Measurements from ENCODE around the gene MAPK8IP2. TPM values are rescaled to one million over a fixed set of nuclear protein-coding genes. Genes with fewer than 3 reads are reported as not detected.
"Not testable (repeated sequence)": the region's sequence is repeated elsewhere in the genome, so short reads cannot be mapped to it uniquely, and the experiment has no call there.

MAPK8IP2 gene
- total RNA-seq, 1 donor from 2014 or later, result not detected

DNA sequence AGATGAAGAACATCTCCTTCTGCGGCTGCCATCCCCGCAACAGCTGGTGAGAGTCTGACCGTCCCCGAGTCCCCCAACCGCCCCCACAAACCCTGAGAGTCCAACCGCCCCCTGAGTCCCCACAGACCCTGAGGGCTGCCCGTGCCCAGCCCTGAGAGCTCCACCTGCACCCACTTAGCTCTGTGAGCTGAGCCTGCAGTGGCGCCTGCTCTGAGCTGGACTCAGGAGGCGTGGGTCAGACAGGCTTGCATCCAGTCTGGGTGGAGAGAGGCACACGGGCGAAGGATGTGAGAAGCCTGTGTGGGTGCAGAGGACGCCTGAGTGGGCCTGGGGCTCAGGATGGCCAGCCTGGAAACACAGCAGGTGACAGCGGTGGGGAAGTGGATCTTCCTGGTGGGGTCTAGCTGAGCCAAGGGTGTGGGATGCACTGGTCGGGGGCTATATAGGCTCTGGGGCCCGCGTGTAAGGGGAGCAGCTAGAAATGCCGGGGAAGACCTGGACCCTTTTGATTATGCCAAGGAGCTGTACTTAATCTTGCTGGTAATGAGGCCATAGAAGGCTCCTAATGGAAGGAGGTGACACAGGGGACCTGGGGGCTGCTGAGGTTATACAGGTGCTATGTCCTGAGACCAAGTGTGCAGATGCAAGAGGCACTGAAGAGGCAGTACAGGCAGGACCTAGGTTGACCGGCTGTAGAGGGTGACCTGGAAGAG, 6.5 kb downstream of the MAPK8IP2 start:
- Mint-ChIP-seq H3K27ac (no peak overlapping the region), H3K4me3 (no peak overlapping the region), H3K9me3 (no peaks in the 10 kb centered on the region), H3K27me3 (ENCODE audit: insufficient read depth, low read depth) (peaks cover 2% of the 10 kb centered on the region), H3K36me3 (peaks cover 1% of the 10 kb centered on the region), H3K4me1 (peaks cover 7% of the 10 kb centered on the region)
- Histone ChIP-seq H3K9me3 (ENCODE audit: low read depth) (no peaks in the 10 kb centered on the region), H3K27ac (no peak overlapping the region), H3K79me2 (ENCODE audit: low read depth) (no peaks in the 10 kb centered on the region), H3K27me3 (peaks cover 39% of the 10 kb centered on the region), H3K4me1 (no peaks in the 10 kb centered on the region), H2AFZ (replicated peaks) (no peak overlapping the region), H3K4me2 (no peak overlapping the region), H3F3A (ENCODE audit: low read depth) (no peaks in the 10 kb centered on the region), H3K9ac (no peak overlapping the region), H3K4me3 (no peak overlapping the region), H3K36me3 (no peaks in the 10 kb centered on the region), H4K20me1 (ENCODE audit: low read depth) (peaks cover 1% of the 10 kb centered on the region)
- no peak for TF ChIP-seq EZH2 (IDR thresholded peaks at IDR 0.05)
- no peak for TF ChIP-seq EZH2phosphoT487 (IDR thresholded peaks at IDR 0.05)
- TF ChIP-seq, protein P1, sequence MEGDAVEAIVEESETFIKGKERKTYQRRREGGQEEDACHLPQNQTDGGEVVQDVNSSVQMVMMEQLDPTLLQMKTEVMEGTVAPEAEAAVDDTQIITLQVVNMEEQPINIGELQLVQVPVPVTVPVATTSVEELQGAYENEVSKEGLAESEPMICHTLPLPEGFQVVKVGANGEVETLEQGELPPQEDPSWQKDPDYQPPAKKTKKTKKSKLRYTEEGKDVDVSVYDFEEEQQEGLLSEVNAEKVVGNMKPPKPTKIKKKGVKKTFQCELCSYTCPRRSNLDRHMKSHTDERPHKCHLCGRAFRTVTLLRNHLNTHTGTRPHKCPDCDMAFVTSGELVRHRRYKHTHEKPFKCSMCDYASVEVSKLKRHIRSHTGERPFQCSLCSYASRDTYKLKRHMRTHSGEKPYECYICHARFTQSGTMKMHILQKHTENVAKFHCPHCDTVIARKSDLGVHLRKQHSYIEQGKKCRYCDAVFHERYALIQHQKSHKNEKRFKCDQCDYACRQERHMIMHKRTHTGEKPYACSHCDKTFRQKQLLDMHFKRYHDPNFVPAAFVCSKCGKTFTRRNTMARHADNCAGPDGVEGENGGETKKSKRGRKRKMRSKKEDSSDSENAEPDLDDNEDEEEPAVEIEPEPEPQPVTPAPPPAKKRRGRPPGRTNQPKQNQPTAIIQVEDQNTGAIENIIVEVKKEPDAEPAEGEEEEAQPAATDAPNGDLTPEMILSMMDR (IDR thresholded peaks at IDR 0.05), result no peak
- no peak for DNase-seq (ENCODE audit: low spot score)

DNA sequence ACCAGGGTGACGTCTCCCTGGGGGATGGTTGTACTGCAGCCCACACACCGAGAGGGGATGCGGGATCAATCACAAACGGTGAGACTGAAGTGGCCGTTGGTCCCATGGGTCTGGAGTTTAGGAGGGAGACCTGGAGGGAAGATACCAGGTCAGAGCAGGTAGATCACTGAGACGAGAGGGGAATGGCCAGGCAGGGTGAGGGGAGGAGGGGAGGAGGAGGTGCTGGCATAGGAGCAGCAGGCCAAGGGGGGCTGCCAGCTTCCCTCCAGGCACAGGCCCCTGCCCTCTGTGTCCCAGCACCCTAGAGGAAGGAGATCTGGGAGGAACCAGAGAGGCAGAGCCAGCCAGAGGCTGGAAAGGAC, 7.0 kb downstream of the MAPK8IP2 start:
- TF ChIP-seq EZH2 (IDR thresholded peaks at IDR 0.05) (no peak), EZH2phosphoT487 (IDR thresholded peaks at IDR 0.05) (no peak)
- TF ChIP-seq, protein P1 (IDR thresholded peaks at IDR 0.05), result no peak
- H2AFZ ChIP-seq (replicated peaks), result no peak overlapping the region
- H3K79me2 ChIP-seq (ENCODE audit: low read depth), result no peaks in the 10 kb centered on the region
- no peaks in the 10 kb centered on the region for H3K36me3 ChIP-seq
- H3F3A ChIP-seq (ENCODE audit: low read depth), result no peaks in the 10 kb centered on the region
- H3K27ac Mint-ChIP-seq, result no peak overlapping the region
- DNase-seq (ENCODE audit: low spot score), result no peak
- no peaks in the 10 kb centered on the region for H3K9me3 ChIP-seq (ENCODE audit: low read depth)
- no peak overlapping the region for H3K4me2 ChIP-seq
- no peaks in the 10 kb centered on the region for H3K9me3 Mint-ChIP-seq
- no peak overlapping the region for H3K27ac ChIP-seq
- H3K4me1 Mint-ChIP-seq, result peaks cover 7% of the 10 kb centered on the region
- H3K27me3 ChIP-seq, result peaks cover 34% of the 10 kb centered on the region
- H3K4me3 ChIP-seq, result no peak overlapping the region
- no peak overlapping the region for H3K9ac ChIP-seq
- H3K27me3 Mint-ChIP-seq (ENCODE audit: insufficient read depth, low read depth), result peaks cover 2% of the 10 kb centered on the region
- no peaks in the 10 kb centered on the region for H4K20me1 ChIP-seq (ENCODE audit: low read depth)
- H3K4me3 Mint-ChIP-seq, result no peak overlapping the region
- no peaks in the 10 kb centered on the region for H3K4me1 ChIP-seq
- H3K36me3 Mint-ChIP-seq, result peaks cover 1% of the 10 kb centered on the region

GRCh38 chr22:50608058-50608840, 7.7 kb downstream of the MAPK8IP2 start:
- H3K4me2 ChIP-seq; H3K9me3 Mint-ChIP-seq; H3K4me3 ChIP-seq; H3F3A ChIP-seq (ENCODE audit: low read depth); H2AFZ ChIP-seq (replicated peaks); H3K9me3 ChIP-seq (ENCODE audit: low read depth); H3K27ac Mint-ChIP-seq; H3K4me1 ChIP-seq; DNase-seq (ENCODE audit: low spot score); H3K27me3 Mint-ChIP-seq (ENCODE audit: insufficient read depth, low read depth); H3K36me3 ChIP-seq; H3K4me1 Mint-ChIP-seq; H3K36me3 Mint-ChIP-seq; H3K27ac ChIP-seq; H4K20me1 ChIP-seq (ENCODE audit: low read depth); H3K79me2 ChIP-seq (ENCODE audit: low read depth); H3K9ac ChIP-seq; H3K4me3 Mint-ChIP-seq: not testable (repeated sequence)
- H3K27me3 ChIP-seq, result peaks cover 32% of the 10 kb centered on the region

GRCh38 chr22:50608996-50609395, 8.4 kb downstream of the MAPK8IP2 start:
- H3K4me1 Mint-ChIP-seq, result peaks cover 3% of the 10 kb centered on the region
- H3K27me3 Mint-ChIP-seq (ENCODE audit: insufficient read depth, low read depth), result peaks cover 2% of the 10 kb centered on the region
- no peak overlapping the region for H2AFZ ChIP-seq (replicated peaks)

More at GRCh38 chr22:50608996-50609395, 8.4 kb downstream of the MAPK8IP2 start:
- H3K36me3 ChIP-seq, result no peaks in the 10 kb centered on the region
- H4K20me1 ChIP-seq (ENCODE audit: low read depth), result no peaks in the 10 kb centered on the region
- no peak overlapping the region for H3K4me2 ChIP-seq
- H3K27ac ChIP-seq, result no peak overlapping the region
- no peaks in the 10 kb centered on the region for H3K79me2 ChIP-seq (ENCODE audit: low read depth)
- no peak for DNase-seq (ENCODE audit: low spot score)
- H3K9me3 ChIP-seq (ENCODE audit: low read depth), result no peaks in the 10 kb centered on the region
- no peak overlapping the region for H3K4me3 ChIP-seq
- TF ChIP-seq EZH2 (IDR thresholded peaks at IDR 0.05) (no peak), EZH2phosphoT487 (IDR thresholded peaks at IDR 0.05) (no peak)
- TF ChIP-seq, protein P1 (IDR thresholded peaks at IDR 0.05), result no peak
- H3K27me3 ChIP-seq, result peaks cover 32% of the 10 kb centered on the region
- H3K4me1 ChIP-seq, result no peaks in the 10 kb centered on the region
- peaks cover 1% of the 10 kb centered on the region for H3K36me3 Mint-ChIP-seq
- no peak overlapping the region for H3K9ac ChIP-seq
- H3F3A ChIP-seq (ENCODE audit: low read depth), result peaks cover 8% of the 10 kb centered on the region
- H3K27ac Mint-ChIP-seq, result no peak overlapping the region
- no peak overlapping the region for H3K4me3 Mint-ChIP-seq
- no peaks in the 10 kb centered on the region for H3K9me3 Mint-ChIP-seq
